NCI-H345 (cell line): ENCODE results near the gene IPO9.

ENCODE experiments used
- DNase-seq: peaks from one replicate; lab custom pipeline; 2025; lab: John Stamatoyannopoulos, UW

The IPO9 gene

DNA sequence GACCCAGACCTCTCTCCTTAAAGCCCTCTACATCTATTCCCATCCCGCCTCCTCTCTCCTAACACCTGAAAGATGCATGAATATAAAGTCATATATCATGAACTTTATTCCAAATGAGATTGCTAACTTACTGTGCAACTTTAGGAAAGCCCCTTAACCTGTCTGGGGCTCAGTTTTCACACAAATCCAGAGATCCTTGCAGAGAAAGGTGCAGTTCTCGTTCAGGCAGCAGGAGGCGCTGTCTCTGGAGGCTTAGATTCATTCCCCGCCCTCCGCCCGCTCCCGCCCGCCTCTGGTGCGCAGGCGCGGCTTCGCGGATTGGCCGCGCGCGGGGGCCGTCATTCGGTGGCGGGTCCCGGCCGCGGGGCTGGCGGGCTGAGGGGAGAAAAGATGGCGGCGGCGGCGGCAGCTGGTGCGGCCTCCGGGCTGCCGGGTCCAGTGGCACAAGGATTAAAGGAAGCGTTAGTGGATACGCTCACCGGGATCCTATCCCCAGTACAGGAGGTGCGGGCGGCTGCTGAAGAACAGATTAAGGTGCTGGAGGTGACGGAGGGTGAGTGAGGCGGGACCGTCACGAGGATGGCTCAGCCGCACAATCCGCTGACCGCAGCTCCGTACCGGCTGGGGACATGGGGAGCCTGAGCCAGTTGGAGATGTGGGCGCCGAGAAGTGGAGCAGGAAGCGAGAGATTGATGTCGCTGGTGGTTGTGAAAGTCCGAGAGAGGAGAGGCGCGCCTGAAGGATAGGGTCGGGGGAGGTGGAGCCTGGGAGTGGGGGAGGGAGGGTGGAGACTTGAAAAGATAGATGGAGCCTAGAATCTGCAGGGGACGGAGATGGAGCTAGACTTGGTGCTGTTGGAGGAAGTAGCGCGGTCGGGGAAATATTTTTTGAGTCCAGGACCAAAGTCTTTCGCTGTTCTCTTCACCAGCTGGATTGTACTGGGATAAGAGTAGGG lies at the start of gene IPO9:
TSS of gene IPO9 (plus strand) at position 338 of the 955 bp plus-strand sequence. CDS start at position 391, 53 bp downstream.
- peak; percentile 95 for DNase-seq

- no peak for DNase-seq
Observed at GRCh38 chr1:201779351-201779880, 49.5 kb upstream of the IPO9 start.

- no peak for DNase-seq
Observed at GRCh38 chr1:201780952-201781351, 48.0 kb upstream of the IPO9 start.

DNA sequence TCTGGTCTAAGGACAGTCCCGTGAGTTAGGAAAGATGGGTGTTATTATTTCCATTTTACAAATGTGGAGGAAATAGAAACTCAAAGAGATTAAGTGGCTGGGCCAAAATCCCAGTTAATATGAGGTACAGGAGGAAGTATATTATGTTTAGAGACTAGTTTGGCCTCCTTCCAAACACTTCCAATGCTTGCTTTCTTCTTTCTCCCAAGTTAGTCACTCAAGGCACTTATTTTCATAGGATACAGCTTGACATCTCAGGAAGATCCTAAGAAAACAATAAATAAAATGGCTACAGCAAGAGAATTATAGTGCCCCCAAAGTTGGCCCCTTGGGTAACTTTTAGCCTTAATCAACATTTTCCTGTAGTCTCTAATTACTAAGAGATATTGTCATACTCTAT lies 47.5 kb upstream of the IPO9 start:
- DNase-seq = no peak

- DNase-seq = no peak
Observed at GRCh38 chr1:201782353-201782752, 46.6 kb upstream of the IPO9 start.

DNA sequence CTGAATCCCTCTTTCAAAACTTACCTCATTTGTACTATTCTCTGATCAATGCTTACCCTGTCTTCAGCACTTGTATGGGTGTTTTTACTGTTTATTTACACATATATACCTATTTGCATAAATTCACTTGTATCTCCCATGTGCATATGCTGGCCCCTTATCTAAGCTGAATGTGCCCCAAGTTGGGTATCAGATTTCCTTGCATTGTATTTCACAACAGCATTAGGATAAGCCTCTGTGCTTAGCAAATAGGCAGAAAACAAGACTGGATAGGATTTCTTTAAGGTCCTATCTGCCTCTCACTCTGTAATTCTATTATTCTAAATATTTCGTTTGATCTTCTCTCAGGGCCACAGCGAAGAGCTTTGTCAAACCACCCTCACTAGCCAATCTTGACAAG lies 45.9 kb upstream of the IPO9 start:
- no peak for DNase-seq

DNA sequence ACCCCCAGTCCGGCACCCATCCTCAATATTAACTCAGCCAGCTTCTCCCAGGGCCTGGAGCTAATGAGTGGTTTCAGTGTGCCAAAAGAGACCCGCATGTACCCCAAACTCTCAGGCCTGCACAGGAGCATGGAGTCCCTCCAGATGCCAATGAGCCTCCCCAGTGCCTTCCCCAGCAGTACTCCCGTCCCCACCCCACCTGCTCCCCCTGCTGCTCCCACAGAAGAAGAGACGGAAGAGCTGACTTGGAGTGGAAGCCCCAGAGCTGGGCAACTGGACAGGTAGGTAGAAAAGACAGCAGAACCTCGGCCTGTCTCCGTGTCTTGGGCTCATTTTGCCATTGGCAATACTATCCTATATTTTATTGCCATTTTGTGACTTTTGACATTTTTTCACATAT lies 45.4 kb upstream of the IPO9 start:
- no peak for DNase-seq

DNA sequence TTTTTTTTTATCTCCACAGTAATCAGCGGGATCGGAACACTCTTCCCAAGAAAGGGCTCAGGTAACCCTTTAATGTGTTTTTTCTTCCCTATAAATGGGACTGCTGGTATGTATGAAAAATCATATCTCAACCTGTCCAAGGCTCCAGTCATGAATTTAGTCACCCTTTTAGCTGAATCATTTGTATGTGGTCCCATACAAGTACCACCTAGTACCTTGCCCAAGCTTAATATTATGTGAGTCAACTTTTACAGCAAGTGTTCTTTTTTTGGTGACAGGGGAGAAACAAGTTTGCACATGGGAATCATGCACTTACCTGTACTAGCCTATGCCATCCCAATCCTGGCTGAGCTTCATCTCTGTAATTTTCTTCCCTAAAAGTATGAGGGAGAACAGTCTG lies 43.7 kb upstream of the IPO9 start:
- no peak for DNase-seq

DNA sequence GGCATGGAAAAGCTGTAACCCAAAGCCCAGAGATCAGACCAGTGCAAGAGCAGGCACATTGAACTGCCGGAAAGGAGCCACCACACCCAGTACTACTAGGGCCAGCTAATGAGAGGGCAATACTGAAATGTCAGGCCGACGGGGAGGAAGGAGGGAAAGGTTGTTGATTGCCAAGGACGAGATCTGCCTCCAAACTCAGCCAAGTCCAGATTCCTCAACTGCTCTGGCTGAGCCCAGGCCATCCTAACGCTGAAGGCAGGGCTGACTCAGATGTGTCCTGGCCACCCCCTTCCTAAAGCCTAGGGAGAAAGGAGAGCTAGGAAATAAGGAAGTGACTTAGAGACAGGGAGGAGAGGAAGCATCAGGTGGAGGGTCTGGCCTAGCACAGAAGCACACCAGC lies 42.1 kb upstream of the IPO9 start:
- DNase-seq = no peak

DNA sequence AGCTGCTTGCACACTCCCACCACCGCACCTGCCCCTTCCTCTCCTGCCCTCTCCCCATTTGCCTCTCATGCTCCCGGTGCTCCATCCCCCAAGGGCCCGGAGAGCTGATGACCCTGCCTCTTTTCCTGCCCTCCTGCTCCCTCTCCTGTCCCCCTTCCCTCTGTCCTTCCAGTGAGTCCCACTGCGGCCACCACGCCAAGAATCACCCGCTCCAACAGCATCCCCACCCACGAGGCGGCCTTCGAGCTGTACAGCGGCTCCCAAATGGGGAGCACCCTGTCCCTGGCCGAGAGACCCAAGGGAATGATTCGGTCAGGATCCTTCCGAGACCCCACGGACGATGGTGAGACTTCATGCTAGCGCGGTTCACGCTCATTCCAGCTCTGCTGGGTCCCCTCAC lies 40.7 kb upstream of the IPO9 start:
- DNase-seq = no peak

DNA sequence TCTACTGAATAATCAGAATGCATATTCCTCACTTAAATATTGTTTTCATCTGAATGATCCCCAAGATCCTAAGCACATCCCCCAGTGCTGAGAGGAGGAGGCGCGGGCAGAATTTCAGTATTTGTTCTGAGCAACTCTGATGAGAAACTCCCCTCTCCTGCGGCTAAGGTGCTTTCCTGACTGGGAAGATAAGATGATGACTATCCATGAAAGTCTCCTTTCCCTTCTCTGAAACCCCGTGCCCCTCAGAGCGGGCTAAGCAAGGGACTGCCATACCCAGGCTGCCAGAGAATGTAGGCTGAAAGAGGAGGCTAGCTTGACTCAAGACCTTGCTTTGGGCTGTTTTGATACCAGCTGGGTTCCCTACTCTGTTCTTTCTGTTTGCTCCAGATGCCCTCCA lies 39.7 kb upstream of the IPO9 start:
- DNase-seq = no peak

DNA sequence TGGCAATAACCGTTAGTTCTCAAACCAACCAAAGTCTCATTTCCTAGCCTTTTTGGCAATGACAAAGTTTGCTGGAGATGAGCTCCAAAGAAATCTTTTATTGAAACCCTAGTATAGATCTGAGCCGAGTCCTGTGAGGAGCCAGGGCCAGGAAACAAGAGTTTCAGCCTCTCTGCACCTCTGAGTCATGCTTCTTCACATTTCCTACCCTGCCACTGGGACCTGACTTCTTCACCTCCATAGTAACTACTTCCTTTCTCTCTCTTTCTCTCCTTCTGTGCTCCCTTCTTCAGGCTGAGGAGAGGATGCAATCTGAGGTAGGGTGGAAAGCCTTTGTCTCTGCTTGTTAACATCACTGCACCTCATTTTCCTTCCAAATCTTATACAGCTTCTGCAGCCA lies 38.7 kb upstream of the IPO9 start:
- DNase-seq = no peak

DNA sequence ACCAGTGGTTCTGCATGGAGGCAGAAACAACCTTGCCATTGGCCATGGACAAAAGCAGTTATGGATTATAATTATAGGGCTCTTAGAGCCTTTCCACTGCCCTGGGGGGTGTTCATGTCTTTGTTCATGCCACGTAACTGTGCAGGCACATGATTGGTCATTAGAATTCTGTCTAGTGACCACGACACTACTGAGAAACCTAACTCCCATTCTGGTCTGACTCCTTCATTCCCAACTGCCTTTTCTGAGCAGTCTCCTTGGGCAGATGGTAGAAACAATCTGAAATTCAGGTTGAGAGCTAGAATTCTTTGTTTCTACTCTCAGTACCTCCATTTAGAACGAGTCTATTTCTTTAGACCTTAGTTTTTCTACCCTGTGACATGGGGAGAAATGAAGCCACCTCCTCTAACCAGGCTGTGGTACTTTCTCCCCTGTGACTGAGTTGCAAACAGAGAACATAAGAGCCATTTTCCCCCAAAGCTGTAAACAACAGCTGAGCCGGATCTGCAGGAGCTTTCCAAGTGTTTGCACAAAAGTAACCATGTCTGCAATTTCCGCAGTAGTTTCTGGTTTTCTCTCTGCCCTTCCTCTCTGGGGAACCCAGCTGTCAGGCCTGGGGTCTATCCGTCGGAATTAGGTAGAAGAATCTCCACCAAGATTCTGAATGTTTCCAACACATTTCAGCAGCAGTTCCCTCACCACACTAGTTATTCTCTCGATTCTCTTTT lies 37.7 kb upstream of the IPO9 start:
- DNase-seq = peak; percentile 3

GRCh38 chr1:201791779-201792173 lies 37.2 kb upstream of the IPO9 start:
- peak; percentile 16 for DNase-seq

DNA sequence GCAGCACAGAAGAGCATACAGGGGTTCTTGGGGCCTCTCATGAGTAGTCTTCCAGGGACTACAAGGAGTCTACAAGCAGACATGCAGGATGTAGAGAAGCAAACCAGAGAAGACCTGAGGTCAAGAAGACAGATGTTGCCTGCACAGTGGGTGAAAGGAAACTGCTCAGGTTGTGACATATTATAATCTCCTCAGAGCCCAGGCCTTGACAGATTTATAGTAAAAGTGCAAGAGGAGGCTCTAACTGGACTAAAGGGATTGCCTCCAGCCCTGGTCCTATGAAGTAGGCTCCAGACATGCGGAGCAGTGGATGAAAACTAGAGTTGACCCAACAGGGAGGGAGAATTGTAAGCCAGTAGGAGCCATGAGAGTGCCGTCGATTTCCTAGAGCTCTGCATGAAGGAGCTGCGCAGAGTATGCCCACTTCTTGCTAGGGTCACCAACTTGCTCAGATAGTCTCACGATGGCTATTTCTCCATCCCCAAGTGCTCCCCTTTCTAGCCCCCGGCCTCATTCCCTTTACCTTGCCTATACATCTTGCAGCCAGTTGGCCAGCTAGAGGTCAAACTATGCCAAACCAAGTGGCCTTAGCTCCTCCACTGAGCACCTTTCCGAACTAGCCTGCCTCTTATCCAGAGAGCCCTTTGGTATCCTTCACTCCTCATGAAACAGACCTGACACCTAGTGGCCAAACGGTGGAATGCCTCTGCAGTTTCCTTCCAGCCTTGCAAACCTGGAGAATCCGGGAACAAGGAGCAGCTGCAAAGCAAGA lies 36.2 kb upstream of the IPO9 start:
- DNase-seq = peak; percentile 77

DNA sequence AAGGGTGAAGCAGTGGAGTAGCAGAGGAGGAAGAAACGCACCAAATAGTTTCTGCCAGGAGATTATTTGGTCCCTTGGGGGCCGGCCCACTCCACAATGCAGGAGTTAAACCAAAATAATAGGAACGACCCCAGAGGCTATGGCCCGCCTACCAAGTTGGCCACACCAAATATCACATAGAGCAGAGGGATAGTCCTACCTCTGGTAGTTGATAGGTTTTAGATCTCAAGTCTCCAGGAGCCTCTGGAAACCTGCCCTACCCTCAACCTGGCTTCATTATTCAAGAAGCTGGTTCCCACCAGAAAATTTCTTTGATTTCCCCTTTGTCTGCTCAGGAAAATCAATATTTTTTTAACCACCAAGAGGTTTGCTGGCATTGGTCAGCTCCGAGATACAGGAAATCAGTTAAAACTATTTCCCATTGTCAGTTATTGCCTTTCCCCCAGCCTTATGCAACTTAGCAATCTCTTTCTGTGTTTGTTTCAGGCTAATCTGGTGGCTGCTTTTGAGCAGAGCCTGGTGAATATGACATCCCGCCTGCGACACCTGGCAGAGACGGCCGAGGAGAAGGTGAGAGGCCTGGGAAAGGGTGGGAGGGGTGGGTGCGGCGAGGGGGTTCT lies 35.5 kb upstream of the IPO9 start:
- DNase-seq = no peak

GRCh38 chr1:201795066-201795465 lies 33.9 kb upstream of the IPO9 start:
- DNase-seq = peak; percentile 11

- DNase-seq = no peak
Observed at GRCh38 chr1:201800246-201800645, 28.7 kb upstream of the IPO9 start.

DNA sequence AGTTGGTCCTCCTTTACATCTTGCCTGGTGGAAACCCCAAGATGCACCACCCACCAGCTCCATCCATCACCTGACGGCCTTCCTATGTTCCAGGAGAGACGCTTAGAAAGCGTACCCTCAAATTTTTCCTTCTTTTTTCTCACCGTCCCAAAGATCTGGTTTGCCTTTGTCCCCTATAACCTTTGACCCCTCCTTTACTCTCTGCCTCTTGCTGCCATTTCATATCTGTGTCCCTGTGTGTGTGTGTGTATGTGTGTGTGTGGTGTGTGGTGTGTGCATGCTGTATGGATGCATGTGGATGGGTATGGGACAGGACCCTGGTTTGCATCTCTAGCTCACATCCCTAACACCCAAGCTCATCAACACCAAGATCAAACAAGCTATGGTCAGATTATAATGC lies 22.2 kb upstream of the IPO9 start:
- DNase-seq = no peak

GRCh38 chr1:201807958-201808632 lies 20.9 kb upstream of the IPO9 start:
- no peak for DNase-seq

DNA sequence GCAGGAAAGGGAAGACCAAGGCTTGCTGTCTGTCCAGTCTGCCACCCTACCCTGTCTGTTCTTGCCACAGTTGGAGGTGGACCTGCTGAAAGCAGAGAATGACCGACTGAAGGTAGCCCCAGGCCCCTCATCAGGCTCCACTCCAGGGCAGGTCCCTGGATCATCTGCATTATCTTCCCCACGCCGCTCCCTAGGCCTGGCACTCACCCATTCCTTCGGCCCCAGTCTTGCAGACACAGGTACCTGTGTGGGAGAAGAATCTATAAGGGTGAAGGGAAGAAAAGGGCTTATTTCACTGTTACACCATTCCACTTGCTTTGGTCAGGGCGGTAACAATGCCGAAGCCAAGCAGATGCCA lies 20.3 kb upstream of the IPO9 start:
- no peak for DNase-seq
